DMS114 treated with DMSO at 0.1 percent for 48 hours (cell line): Measurements from ENCODE around the gene KIF6.
"Not testable (repeated sequence)": the region's sequence is repeated elsewhere in the genome, so short reads cannot be mapped to it uniquely, and the experiment has no call there.

Experiments
- DNase-seq: peaks from one replicate; lab custom pipeline; 2025; ENCODE audit not compliant: unreplicated experiment; lab: John Stamatoyannopoulos, UW

KIF6 gene

DNA sequence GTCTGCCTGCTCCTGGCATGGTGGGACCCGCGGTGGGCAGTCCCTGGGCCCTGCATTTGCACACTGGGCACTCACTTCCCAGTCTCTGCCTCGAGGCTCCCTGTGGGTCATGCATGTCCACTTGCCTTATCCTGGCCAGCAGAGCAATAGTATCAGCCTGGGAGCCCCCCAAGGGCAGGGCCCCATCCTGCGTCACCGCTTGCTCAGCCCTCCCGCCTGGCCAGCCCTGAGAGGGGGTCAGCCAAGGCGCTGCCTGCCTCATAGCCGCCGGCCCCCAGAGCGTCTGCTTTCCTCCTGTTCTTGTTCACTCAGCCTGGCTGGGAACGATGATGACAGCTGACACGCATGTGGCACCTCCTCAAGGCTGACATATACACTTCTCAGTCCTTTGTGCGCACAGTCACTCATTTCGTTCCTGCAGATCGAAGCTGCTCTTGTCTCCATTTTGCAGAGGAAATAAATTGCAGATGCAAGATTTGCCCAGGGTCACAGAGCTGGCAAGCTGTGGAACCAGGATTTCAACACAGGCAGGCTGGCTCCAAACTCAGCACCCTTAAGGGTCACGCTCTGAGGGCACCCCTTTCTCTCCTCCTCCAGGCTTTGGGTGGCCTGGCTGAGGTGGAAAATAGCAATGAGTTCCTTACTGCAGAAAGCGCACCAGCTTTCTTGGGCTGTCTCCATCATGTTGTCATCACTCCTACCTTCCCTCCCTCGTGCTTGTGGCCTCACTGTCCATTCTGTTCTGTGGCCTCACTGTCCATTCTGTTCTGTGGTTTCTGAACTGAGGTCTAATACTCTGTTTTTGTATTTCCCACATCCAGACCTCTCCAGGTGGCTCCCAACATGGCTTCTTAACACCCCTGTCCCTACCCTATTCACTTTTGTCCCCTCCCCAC lies 428.2 kb downstream of the KIF6 start:
- DNase-seq: no peak

DNA sequence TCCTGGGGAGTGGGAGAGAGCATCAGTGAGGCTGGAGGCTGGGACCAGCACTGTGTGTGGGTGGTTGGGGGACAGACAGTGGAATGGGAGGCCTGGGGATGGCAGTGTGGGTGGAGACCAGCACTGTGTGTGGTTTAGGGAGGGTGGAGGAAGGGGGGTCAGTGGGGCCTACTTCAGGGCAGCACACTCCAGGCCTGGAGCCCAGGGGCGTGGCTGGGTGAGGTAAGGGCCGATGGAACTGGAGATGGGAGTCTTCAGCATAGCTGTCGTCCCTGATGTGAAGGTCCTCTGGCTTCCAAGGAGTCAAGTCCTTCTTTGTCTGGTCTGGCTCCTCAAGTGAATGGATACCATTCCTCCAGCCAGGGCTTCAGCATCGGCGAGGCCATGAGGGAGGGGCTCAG lies 429.6 kb downstream of the KIF6 start:
- DNase-seq: no peak

DNA sequence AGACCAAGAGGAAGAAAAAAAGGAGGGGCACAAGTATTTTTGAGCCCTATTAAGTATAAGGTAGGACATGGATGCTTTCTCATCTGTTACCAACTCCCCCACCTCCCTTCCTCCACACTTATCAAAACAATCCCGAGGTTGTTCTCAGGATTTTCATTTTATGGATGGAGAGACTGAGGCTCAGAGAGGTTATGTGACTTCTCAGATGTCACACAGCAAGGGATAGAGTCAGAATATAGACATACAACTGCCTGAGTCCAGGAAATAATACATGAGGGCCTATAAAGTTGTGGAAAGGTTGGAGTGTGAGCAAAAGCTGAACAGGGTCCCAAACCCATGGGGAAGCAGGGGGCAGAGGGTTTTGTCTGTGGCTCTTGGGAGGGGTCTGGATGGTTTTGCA lies 430.3 kb downstream of the KIF6 start:
- DNase-seq: no peak

GRCh38 chr6:39294133-39294532 lies 431.1 kb downstream of the KIF6 start:
- DNase-seq: no peak

DNA sequence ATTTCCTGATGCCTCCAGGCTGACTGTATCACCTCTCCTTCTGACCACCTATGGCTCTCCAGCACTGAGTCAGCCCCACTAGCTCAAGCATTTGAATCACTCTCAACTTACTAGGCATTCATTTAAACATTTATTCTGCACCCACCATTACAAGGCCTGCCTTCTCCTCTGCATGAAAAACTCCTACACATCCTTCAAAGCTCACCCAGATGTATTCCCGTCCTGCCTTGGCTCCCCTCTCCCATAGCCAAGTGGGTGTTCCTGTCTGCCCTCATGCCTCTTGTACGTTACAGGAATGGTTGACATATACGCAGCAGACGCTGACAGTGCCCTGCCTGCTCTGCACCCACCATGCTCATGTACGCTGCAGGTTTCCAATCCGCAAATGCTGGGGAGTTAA lies 432.6 kb downstream of the KIF6 start:
- no peak for DNase-seq

- no peak for DNase-seq
Observed at GRCh38 chr6:39289490-39289889, 435.7 kb downstream of the KIF6 start.

GRCh38 chr6:39287601-39288000 lies 437.6 kb downstream of the KIF6 start:
- no peak for DNase-seq

GRCh38 chr6:39286596-39286995 lies 438.6 kb downstream of the KIF6 start:
- DNase-seq: not testable (repeated sequence)

DNA sequence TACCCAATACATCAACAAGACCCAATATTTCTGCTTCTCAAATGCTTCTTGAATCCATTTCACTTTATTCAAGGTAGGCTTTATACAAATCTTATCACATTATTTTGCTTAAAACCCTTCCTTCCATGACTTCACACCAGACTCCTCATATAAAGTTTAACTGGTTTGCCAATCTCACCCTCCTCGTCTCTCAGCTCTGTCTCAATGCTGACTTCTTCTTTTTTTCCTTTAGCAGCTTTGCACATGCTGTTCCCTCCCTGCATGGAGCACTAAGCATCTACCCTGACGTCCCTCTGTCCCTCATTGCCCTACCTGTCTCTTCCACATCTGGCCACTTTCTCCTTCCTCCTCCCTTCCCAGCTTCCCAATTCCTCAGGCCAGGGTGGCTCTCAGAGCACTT lies 442.4 kb downstream of the KIF6 start:
- DNase-seq: no peak

DNA sequence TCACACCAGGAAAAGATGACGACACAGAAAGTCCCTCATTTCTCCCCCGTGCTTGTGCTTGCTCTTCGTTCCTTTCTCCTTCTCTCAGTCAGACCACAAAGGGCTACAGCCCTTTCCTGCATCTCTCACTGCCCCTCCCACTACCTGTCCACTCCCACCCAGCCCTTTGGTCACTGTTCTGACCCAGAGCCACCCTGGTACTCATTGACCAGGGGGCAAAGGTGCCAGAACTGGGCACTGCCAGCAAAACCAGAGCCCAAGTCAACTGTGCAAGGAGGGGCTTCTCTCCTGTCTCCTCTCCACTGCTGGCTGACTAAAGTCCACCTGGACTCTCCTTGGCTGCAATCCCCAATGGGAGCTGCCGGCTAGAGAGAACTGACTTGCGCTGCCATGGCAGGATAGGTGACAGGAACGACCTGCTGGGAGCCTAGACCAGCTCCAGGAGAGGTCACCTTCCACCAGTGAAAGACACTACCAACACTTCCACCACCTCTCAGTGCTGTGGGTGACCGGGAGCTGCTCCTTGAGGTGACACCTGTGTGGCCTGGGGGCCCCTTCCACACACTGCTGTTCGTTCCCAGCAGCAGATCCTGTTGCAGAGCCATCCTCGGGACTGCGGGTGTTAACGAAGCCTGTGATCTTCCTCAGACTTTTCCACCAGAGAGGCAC lies 443.8 kb downstream of the KIF6 start:
- no peak for DNase-seq

DNA sequence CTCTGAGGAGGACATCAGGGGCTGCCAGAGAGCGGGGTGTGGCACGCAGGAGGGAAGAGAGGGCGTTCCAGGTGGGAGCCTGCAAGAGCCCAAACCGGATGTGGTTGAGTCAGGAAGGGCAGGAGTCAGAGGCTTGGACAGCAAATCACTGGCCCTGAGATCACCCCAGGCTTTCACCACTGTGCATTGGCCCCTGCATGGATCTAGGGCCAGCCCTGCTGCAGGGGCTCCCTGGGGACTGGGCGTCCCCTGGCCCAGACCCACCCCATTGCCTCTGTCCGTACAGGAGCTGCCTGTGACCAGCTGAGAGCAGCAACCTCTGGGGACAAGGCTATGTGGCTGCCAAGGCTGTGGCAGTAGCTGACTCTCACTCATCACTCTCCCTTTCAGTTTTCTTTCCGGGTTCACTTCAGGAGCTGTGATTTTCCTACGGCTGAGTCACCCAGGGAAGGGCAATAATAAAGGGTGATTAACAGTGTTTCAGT lies 444.9 kb downstream of the KIF6 start:
- no peak for DNase-seq
